Measurements from ENCODE around the gene DDX3X. TPM values are rescaled to one million over a fixed set of nuclear protein-coding genes. Genes with fewer than 3 reads are reported as not detected.

DDX3X gene
- total and polyA plus RNA-seq, 9 of the 15 experiments (the other 6 are each of a cell fraction or from before 2014, with no cell fraction given): 51.3 to 232 (median 138) TPM

DNA sequence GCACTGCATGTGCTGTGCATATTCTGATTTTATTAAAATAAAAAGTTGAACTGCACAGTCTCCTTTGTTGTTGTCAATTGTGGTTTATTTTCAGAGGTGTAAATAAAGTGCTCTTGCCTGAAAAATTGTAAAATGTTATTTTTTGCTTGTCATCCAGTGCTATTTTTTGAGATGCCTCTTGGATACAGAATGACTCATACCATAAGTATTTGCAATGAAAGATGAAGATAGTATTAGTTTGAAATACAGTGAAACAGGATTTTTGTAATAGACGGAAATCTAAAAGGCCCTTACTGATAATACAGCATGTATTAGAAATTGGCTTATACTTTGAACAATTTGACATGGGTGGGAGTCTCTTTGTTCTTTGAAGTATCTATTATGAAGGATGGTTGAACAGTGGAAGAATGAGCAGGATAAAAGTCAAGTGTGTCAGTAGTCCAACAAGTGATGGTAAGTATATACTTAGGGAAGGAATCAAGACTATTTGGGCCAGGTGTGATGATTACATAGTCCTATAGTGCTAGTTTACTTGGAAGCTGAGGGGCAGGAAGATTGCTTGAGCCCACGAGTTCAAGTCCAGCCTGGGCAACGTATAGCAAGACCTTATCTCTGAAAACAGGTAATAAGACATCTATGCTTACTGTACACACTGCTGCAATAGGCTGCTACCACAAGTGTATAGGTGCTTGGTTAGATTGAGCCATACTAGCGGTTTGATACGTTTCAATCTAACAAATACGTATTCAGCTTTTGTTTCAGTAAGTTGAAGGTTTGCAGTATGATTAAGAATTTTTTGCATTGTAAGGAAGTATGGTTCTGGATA is 16.4 kb downstream of the DDX3X start (continued):
- TF ChIP-seq, protein P1, sequence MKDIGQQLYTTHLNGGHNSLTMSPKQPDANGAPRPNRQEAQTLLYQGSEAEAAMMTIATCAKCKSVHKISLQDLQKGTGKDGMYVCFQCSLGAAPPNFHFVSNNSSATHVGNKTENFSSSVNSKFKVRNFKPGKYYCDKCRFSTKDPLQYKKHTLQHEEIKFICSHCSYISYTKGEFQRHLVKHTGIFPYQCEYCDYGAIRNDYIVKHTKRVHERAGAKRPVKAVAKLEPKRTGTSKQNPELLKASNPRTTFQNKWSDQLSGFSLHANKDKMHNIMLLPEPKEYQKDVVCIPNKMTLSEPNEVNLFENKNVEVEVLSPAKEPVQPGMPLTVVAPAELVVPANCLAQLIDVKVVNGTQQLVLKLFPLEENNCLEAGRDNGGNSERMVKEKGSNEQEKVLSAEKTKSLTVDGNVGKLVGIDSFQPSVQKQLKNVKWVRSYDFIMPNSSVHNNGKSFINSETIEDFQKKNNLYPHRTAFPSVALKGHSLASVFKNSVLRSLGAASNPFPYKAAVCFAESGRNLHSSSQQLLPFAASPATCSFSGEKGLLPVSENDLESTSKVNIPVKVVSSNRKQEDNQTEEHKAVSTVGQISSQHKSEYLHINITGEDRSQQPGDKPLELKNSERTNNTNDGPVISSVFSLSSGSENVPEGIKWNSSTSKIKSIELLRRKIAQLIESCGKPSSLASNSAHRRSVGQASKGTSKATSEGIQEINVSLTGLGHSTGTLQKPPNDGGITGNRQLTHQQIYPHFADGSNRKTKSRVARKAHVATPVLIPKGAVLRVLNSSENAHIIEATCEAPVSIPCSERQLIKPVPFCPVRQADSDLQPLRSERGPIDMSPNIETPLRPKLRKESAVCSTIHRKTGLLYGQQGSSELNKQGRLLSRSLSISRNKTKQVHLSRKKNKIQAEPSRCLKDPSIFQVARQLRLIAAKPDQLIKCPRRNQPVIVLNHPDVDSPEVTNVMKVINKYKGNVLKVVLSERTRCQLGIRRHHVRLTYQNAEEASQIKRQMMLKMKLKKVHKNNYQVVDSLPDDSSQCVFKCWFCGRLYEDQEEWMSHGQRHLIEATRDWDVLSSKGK (CRISPR knock-in tag; IDR thresholded peaks at IDR 0.05): no peak
- TF ChIP-seq ZNF584 (CRISPR knock-in tag; IDR thresholded peaks at IDR 0.05; ENCODE audit: low read depth): no peak
- TF ChIP-seq SP2 (IDR thresholded peaks at IDR 0.05; ENCODE audit: extremely low read depth, low read depth, low read length, poor library complexity, severe bottlenecking): no peak
- TF ChIP-seq ZNF586 (CRISPR knock-in tag; conservative IDR thresholded peaks at IDR 0.05): no peak
- no peak for TF ChIP-seq ZNF274 (IDR thresholded peaks at IDR 0.05; ENCODE audit: borderline replicate concordance, low read depth, low read length)
- TF ChIP-seq MCM2 (IDR thresholded peaks at IDR 0.05; ENCODE audit: low read depth): no peak
- TF ChIP-seq HDAC8 (tag; IDR thresholded peaks at IDR 0.05): no peak
- no peak for TF ChIP-seq BRF1 (IDR thresholded peaks at IDR 0.05; ENCODE audit: borderline replicate concordance, extremely low read depth, insufficient read length)
- TF ChIP-seq, protein P2, sequence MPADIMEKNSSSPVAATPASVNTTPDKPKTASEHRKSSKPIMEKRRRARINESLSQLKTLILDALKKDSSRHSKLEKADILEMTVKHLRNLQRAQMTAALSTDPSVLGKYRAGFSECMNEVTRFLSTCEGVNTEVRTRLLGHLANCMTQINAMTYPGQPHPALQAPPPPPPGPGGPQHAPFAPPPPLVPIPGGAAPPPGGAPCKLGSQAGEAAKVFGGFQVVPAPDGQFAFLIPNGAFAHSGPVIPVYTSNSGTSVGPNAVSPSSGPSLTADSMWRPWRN (IDR thresholded peaks at IDR 0.05; ENCODE audit: low read depth): 0 out of 2 replicates have a peak, but pooled peaks have one; percentile 17
- TF ChIP-seq, protein P3, sequence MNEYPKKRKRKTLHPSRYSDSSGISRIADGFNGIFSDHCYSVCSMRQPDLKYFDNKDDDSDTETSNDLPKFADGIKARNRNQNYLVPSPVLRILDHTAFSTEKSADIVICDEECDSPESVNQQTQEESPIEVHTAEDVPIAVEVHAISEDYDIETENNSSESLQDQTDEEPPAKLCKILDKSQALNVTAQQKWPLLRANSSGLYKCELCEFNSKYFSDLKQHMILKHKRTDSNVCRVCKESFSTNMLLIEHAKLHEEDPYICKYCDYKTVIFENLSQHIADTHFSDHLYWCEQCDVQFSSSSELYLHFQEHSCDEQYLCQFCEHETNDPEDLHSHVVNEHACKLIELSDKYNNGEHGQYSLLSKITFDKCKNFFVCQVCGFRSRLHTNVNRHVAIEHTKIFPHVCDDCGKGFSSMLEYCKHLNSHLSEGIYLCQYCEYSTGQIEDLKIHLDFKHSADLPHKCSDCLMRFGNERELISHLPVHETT (CRISPR knock-in tag; conservative IDR thresholded peaks at IDR 0.05 in 1 of 2, IDR thresholded peaks at IDR 0.05 in 1 of 2): no peak
- TF ChIP-seq KAT8 (IDR thresholded peaks at IDR 0.05; ENCODE audit: low read depth): no peak
- no peak for TF ChIP-seq ZNF57 (CRISPR knock-in tag; IDR thresholded peaks at IDR 0.05)
- TF ChIP-seq, protein P4, sequence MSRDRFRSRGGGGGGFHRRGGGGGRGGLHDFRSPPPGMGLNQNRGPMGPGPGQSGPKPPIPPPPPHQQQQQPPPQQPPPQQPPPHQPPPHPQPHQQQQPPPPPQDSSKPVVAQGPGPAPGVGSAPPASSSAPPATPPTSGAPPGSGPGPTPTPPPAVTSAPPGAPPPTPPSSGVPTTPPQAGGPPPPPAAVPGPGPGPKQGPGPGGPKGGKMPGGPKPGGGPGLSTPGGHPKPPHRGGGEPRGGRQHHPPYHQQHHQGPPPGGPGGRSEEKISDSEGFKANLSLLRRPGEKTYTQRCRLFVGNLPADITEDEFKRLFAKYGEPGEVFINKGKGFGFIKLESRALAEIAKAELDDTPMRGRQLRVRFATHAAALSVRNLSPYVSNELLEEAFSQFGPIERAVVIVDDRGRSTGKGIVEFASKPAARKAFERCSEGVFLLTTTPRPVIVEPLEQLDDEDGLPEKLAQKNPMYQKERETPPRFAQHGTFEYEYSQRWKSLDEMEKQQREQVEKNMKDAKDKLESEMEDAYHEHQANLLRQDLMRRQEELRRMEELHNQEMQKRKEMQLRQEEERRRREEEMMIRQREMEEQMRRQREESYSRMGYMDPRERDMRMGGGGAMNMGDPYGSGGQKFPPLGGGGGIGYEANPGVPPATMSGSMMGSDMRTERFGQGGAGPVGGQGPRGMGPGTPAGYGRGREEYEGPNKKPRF (IDR thresholded peaks at IDR 0.05; ENCODE audit: low read depth, low read length): no peak
- peak; percentile 32; the same call in 1 of the 2 replicates for TF ChIP-seq POLR2G (IDR thresholded peaks at IDR 0.05; ENCODE audit: low read depth, low read length)
- peak; percentile 73; the same call in 1 of the 2 replicates for TF ChIP-seq PHTF2 (CRISPR knock-in tag; IDR thresholded peaks at IDR 0.05)
- TF ChIP-seq KAT2B (IDR thresholded peaks at IDR 0.05; ENCODE audit: low read depth, low read length): no peak
